ENCODE measurements around the gene OR51D1. TPM values are rescaled to one million over a fixed set of nuclear protein-coding genes. Genes with fewer than 3 reads are reported as not detected.

OR51D1 gene
- total and polyA plus RNA-seq, 2 experiments from 2014 or later = not detected

GRCh38 chr11:4615856-4616444 is 21.3 kb upstream of the OR51D1 start:
- Histone ChIP-seq H3K4me2 (no peak overlapping the region), H3K9me2 (replicated peaks; ENCODE audit: insufficient read depth) (no peaks in the 10 kb centered on the region), H2AFZ (no peak overlapping the region), H4K20me1 (ENCODE audit: insufficient read depth, poor library complexity, severe bottlenecking) (no peaks in the 10 kb centered on the region), H3K4me1 (ENCODE audit: insufficient read depth) (no peaks in the 10 kb centered on the region), H3K27me3 (no peaks in the 10 kb centered on the region), H3K79me2 (no peaks in the 10 kb centered on the region), H3K27ac (no peak overlapping the region), H3K36me3 (replicated peaks; ENCODE audit: insufficient read depth, low read depth) (no peaks in the 10 kb centered on the region), H3K4me3 (no peak overlapping the region), H3K9me3 (ENCODE audit: low read depth) (no peaks in the 10 kb centered on the region)
- no peak for TF ChIP-seq CTCF (IDR thresholded peaks at IDR 0.05; ENCODE audit: poor library complexity)
- no peak for TF ChIP-seq EZH2phosphoT487 (IDR thresholded peaks at IDR 0.05; ENCODE audit: low read depth, severe bottlenecking, unreplicated experiment)
- TF ChIP-seq EZH2 (IDR thresholded peaks at IDR 0.05; ENCODE audit: borderline replicate concordance) = no peak
- DNase-seq (ENCODE audit: low spot score) = no peak

- H3K4me3 ChIP-seq = no peak overlapping the region
- H3K27ac ChIP-seq = peak overlapping the region; percentile 57
- no peaks in the 10 kb centered on the region for H3K36me3 ChIP-seq (replicated peaks; ENCODE audit: insufficient read depth, low read depth)
- no peaks in the 10 kb centered on the region for H3K9me3 ChIP-seq (ENCODE audit: low read depth)
- H3K79me2 ChIP-seq = no peaks in the 10 kb centered on the region
- H3K27me3 ChIP-seq = no peaks in the 10 kb centered on the region
- H2AFZ ChIP-seq = no peak overlapping the region
- TF ChIP-seq CTCF (IDR thresholded peaks at IDR 0.05; ENCODE audit: poor library complexity) = no peak
- TF ChIP-seq EZH2 (IDR thresholded peaks at IDR 0.05; ENCODE audit: borderline replicate concordance) = no peak
- TF ChIP-seq EZH2phosphoT487 (IDR thresholded peaks at IDR 0.05; ENCODE audit: low read depth, severe bottlenecking, unreplicated experiment) = no peak
- DNase-seq (ENCODE audit: low spot score) = peak; percentile 32
- H3K4me1 ChIP-seq (ENCODE audit: insufficient read depth) = no peaks in the 10 kb centered on the region
- no peak overlapping the region for H3K4me2 ChIP-seq
- no peaks in the 10 kb centered on the region for H4K20me1 ChIP-seq (ENCODE audit: insufficient read depth, poor library complexity, severe bottlenecking)
- WGBS (ENCODE audit: low lambda C conversion rate, missing lambda C conversion rate) = 74% methylated on average over 9 of the region's 9 CpGs
- H3K9me2 ChIP-seq (replicated peaks; ENCODE audit: insufficient read depth) = no peaks in the 10 kb centered on the region
These were observed 17.8 kb upstream of the OR51D1 start for GRCh38 chr11:4619514-4619913.

- Histone ChIP-seq H3K79me2 (no peaks in the 10 kb centered on the region), H2AFZ (no peak overlapping the region), H3K4me2 (no peak overlapping the region), H3K27me3 (no peaks in the 10 kb centered on the region), H3K9me2 (replicated peaks; ENCODE audit: insufficient read depth) (no peaks in the 10 kb centered on the region), H4K20me1 (ENCODE audit: insufficient read depth, poor library complexity, severe bottlenecking) (no peaks in the 10 kb centered on the region), H3K36me3 (replicated peaks; ENCODE audit: insufficient read depth, low read depth) (no peaks in the 10 kb centered on the region), H3K4me1 (ENCODE audit: insufficient read depth) (no peaks in the 10 kb centered on the region), H3K27ac (no peak overlapping the region), H3K4me3 (no peak overlapping the region), H3K9me3 (ENCODE audit: low read depth) (no peaks in the 10 kb centered on the region)
- WGBS (ENCODE audit: low lambda C conversion rate, missing lambda C conversion rate) = 39% methylated on average over 15 of the region's 15 CpGs
- TF ChIP-seq EZH2 (IDR thresholded peaks at IDR 0.05; ENCODE audit: borderline replicate concordance) (no peak), CTCF (IDR thresholded peaks at IDR 0.05; ENCODE audit: poor library complexity) (peak; percentile 73), EZH2phosphoT487 (IDR thresholded peaks at IDR 0.05; ENCODE audit: low read depth, severe bottlenecking, unreplicated experiment) (no peak)
- peak; percentile 92 for DNase-seq (ENCODE audit: low spot score)
These were observed 10.8 kb upstream of the OR51D1 start for GRCh38 chr11:4626207-4627099.

All from hepatocyte (in vitro differentiated cells).